ENCODE results near the gene NFIA. TPM values are rescaled to one million over a fixed set of nuclear protein-coding genes. Genes with fewer than 3 reads are reported as not detected.

The NFIA gene
- total and polyA plus RNA-seq, 9 of the 15 experiments (the other 6 are each of a cell fraction or from before 2014, with no cell fraction given), result 5.3 to 24.9 (median 9.8) TPM

- TF ChIP-seq ZNF146 (CRISPR knock-in tag; IDR thresholded peaks at IDR 0.05; ENCODE audit: unreplicated experiment) (no peak), CREM (IDR thresholded peaks at IDR 0.05; ENCODE audit: low read depth) (no peak)
These were observed 271.5 kb downstream of the NFIA start (continued) for GRCh38 chr1:61353797-61354406.

- no peak overlapping the region for H3K9ac ChIP-seq (ENCODE audit: insufficient read depth in 1 of 2, low read depth in 2 of 2, low read length in 2 of 2)
- H3K4me2 ChIP-seq (ENCODE audit: insufficient read depth, low read length), result no peak overlapping the region
- no peaks in the 10 kb centered on the region for H3K9me1 ChIP-seq (ENCODE audit: control insufficient read depth, insufficient read depth, low read length)
- no peaks in the 10 kb centered on the region for H3K79me2 ChIP-seq (ENCODE audit: control insufficient read depth, insufficient read depth, low read length)
- CTCF ChIA-PET (ENCODE audit: low intra/inter-chr PET ratio), result interaction anchor here (0.6 kb wide), 1 partner anchor 373 kb away, joined by 4 read pairs; no protein-coding TSS in a partner anchor
- no TSS peak for BruUV-seq (replicated peaks)
- H3K27me3 ChIP-seq (ENCODE audit: control insufficient read depth in 2 of 2, insufficient read depth in 2 of 2, low read length in 2 of 2), result no peaks in the 10 kb centered on the region
- no peaks in the 10 kb centered on the region for H4K20me1 ChIP-seq (replicated peaks; ENCODE audit: control insufficient read depth, insufficient read depth, low read length)
- H3K4me1 ChIP-seq (replicated peaks in 1 of 2; ENCODE audit: control insufficient read depth in 2 of 2, insufficient read depth in 2 of 2, low read length in 2 of 2), result peaks cover 4 to 5% of the 10 kb centered on the region in 2 experiments; a peak in 3 of 5 replicates
- H3K4me3 ChIP-seq, result no peak overlapping the region
- intact Hi-C loops (cut with micrococcal nuclease), result no loop called here
- FAIRE-seq, result no peak
- in situ Hi-C loops (cut with MboI), result no loop called here
- DNase-seq (ENCODE audit: extremely low read depth in 1 of 4, low spot score in 3 of 4), result no peak
- TF ChIP-seq MEF2D (tag; conservative IDR thresholded peaks at IDR 0.05; ENCODE audit: low read depth) (no peak), ZNF41 (CRISPR knock-in tag; conservative IDR thresholded peaks at IDR 0.05) (no peak), ZNF134 (CRISPR knock-in tag; conservative IDR thresholded peaks at IDR 0.05) (no peak), POU5F1 (IDR thresholded peaks at IDR 0.05; ENCODE audit: borderline replicate concordance, low read depth, low read length, partially characterized antibody) (no peak), C11orf30 (IDR thresholded peaks at IDR 0.05; ENCODE audit: low read depth) (no peak)
- no peak overlapping the region for H2AFZ ChIP-seq (ENCODE audit: low read depth, low read length)
- peaks cover 65% of the 10 kb centered on the region; the same call in 2 of the 3 replicates for H3K36me3 ChIP-seq (ENCODE audit: control insufficient read depth, insufficient read depth, low read length)
- H3K27ac ChIP-seq (ENCODE audit: extremely low read depth, low read depth, low read length), result no peak overlapping the region
- no peak; the same call in 2 of the 3 replicates for ATAC-seq
- no peaks in the 10 kb centered on the region for H3K9me3 ChIP-seq (replicated peaks; ENCODE audit: control insufficient read depth, insufficient read depth, low read depth, low read length)
- POLR2A ChIA-PET, result interaction anchor here (0.5 kb wide), 1 partner anchor 302 kb away, joined by 3 read pairs; no protein-coding TSS in a partner anchor
These were observed 273.7 kb downstream of the NFIA start for GRCh38 chr1:61356016-61356415.
